H1 (cell line): ENCODE results near the gene SLC25A47. TPM values are rescaled to one million over a fixed set of nuclear protein-coding genes. Genes with fewer than 3 reads are reported as not detected.
"Not testable (repeated sequence)": the region's sequence is repeated elsewhere in the genome, so short reads cannot be mapped to it uniquely, and the experiment has no call there.

Experiments
- CTCF ChIA-PET: fragments of 300-600 bp; sonication (Branson Sonifier 250); formaldehyde crosslinking; loops from one replicate; lab custom pipeline; 2021; ENCODE audit not compliant: partially characterized antibody; lab: Charles Lee
- POLR2A ChIA-PET: fragments of 300-600 bp; sonication (Branson Sonifier 250); formaldehyde crosslinking; loops from one replicate; lab custom pipeline; 2021; ENCODE audit warnings: inconsistent platforms; ENCODE audit not compliant: partially characterized antibody; lab: Charles Lee
- DNase-seq, 2 experiments: peaks; one replicate each; pipeline versions ENCODE4 v3.0.0 to v3.0.0-alpha.2; 2010 to 2022; ENCODE audit warnings: low spot score in 2 of 2, low read depth in 1 of 2, mixed read lengths in 1 of 2
- FAIRE-seq: peaks from 2 replicates; lab custom pipeline; 2011; peaks lifted over from hg19 to GRCh38; lab: Jason Lieb, UNC
- H2AFZ ChIP-seq: 2 replicates; pipeline ENCODE4 v1.8.1; 2012; ENCODE audit warnings: low read length, inconsistent platforms
- H2AK5ac ChIP-seq: 2 replicates; pipeline ENCODE4 v1.6.1; 2013; ENCODE audit warnings: low read depth, low read length
- H2BK120ac ChIP-seq: replicated peaks from 2 replicates; pipeline ENCODE3; 2013; ENCODE audit warnings: low read depth, low read length, inconsistent platforms
- H2BK12ac ChIP-seq: 2 replicates; pipeline ENCODE4 v1.6.1; 2013; ENCODE audit warnings: low read depth, low read length
- H2BK15ac ChIP-seq: 2 replicates; pipeline ENCODE4 v1.6.1; 2013; ENCODE audit warnings: low read length
- H2BK20ac ChIP-seq: 2 replicates; pipeline ENCODE4 v1.6.1; 2013; ENCODE audit warnings: low read length
- H2BK5ac ChIP-seq: 2 replicates; pipeline ENCODE4 v1.6.1; 2013; ENCODE audit warnings: low read depth, low read length
- H3K14ac ChIP-seq: 2 replicates; pipeline ENCODE4 v1.6.1; 2013; ENCODE audit warnings: inconsistent platforms; ENCODE audit not compliant: insufficient read length
- H3K18ac ChIP-seq: 2 replicates; pipeline ENCODE4 v1.6.1; 2013; ENCODE audit warnings: low read length; ENCODE audit errors: extremely low read depth
- H3K23ac ChIP-seq: 2 replicates; pipeline ENCODE4 v1.6.1; 2013; ENCODE audit warnings: inconsistent platforms; ENCODE audit not compliant: insufficient read length
- H3K23me2 ChIP-seq: 2 replicates; pipeline ENCODE4 v1.6.1; 2013; ENCODE audit warnings: low read depth, low read length
- H3K27ac ChIP-seq: 2 replicates; pipeline ENCODE4 v1.6.1; 2011; ENCODE audit warnings: low read depth, low read length, inconsistent platforms
- H3K27me3 ChIP-seq, 4 experiments: replicated peaks in 1 of 4; 1 replicate in 1 of 4; 2 replicates in 3 of 4; pipeline versions ENCODE4 v1.6.1 to v1.8.1; 2011 to 2013; ENCODE audit warnings: low read length in 3 of 4, mild to moderate bottlenecking in 3 of 4, inconsistent platforms in 2 of 4, mixed read lengths in 2 of 4, moderate library complexity in 1 of 4; ENCODE audit not compliant: control insufficient read depth in 3 of 4, insufficient read depth in 3 of 4; ENCODE audit errors: extremely low read depth in 1 of 4
- H3K36me3 ChIP-seq, 4 experiments: 2 replicates each; pipeline versions ENCODE4 v1.6.1 to v1.8.1; 2011 to 2013; ENCODE audit warnings: mild to moderate bottlenecking in 4 of 4, low read length in 3 of 4, moderate library complexity in 2 of 4, control low read depth in 1 of 4, inconsistent platforms in 1 of 4; ENCODE audit not compliant: insufficient read depth in 4 of 4, control insufficient read depth in 2 of 4
- H3K4ac ChIP-seq: replicated peaks from 2 replicates; pipeline ENCODE3; 2013; ENCODE audit warnings: low read length, low read depth, mixed read lengths, inconsistent platforms; ENCODE audit not compliant: insufficient read length
- H3K4me1 ChIP-seq, 4 experiments: replicated peaks in 1 of 4; 1 replicate in 1 of 4; 2 replicates in 3 of 4; pipeline versions ENCODE4 v1.6.1 to v1.8.1; 2011 to 2013; ENCODE audit warnings: low read length in 3 of 4, inconsistent platforms in 2 of 4, mixed read lengths in 1 of 4; ENCODE audit not compliant: insufficient read depth in 4 of 4, control insufficient read depth in 3 of 4
- H3K4me2 ChIP-seq, 2 experiments: 2 replicates each; pipeline versions ENCODE4 v1.6.1 to v1.8.1; 2011 to 2013; ENCODE audit warnings: low read depth in 2 of 2, low read length in 2 of 2, control low read depth in 1 of 2, inconsistent platforms in 1 of 2, mild to moderate bottlenecking in 1 of 2; ENCODE audit not compliant: insufficient read depth in 1 of 2
- H3K4me3 ChIP-seq, 4 experiments: fragments of 200-600, 300-600 bp in 1 of 4; sonication (generic), shearing (Covaris generic), sonication (Bioruptor Twin) in 1 of 4; 2 replicates each; pipeline versions ENCODE4 v1.5.1 to v1.8.1; 2011 to 2016; ENCODE audit warnings: low read length in 4 of 4, low read depth in 3 of 4, control low read depth in 2 of 4, inconsistent platforms in 2 of 4, mild to moderate bottlenecking in 2 of 4, mixed read lengths in 1 of 4, moderate library complexity in 1 of 4; ENCODE audit not compliant: insufficient read depth in 2 of 4; ENCODE audit errors: extremely low read depth in 1 of 4
- H3K56ac ChIP-seq: replicated peaks from 2 replicates; pipeline ENCODE3; 2013; ENCODE audit warnings: low read depth, mild to moderate bottlenecking, mixed read lengths, low read length, inconsistent platforms; ENCODE audit not compliant: insufficient read length
- H3K79me1 ChIP-seq: 2 replicates; pipeline ENCODE4 v1.6.1; 2013; ENCODE audit warnings: low read depth, low read length, control low read depth
- H3K79me2 ChIP-seq, 2 experiments: 2 replicates each; pipeline versions ENCODE4 v1.6.1 to v1.8.1; 2012 to 2013; ENCODE audit warnings: low read length in 2 of 2, mild to moderate bottlenecking in 2 of 2, inconsistent platforms in 1 of 2; ENCODE audit not compliant: insufficient read depth in 2 of 2, control insufficient read depth in 1 of 2
- H3K9ac ChIP-seq, 4 experiments: replicated peaks in 1 of 4; 1 replicate in 1 of 4; 2 replicates in 3 of 4; pipeline versions ENCODE4 v1.6.1 to v1.8.1; 2011 to 2013; ENCODE audit warnings: low read depth in 3 of 4, low read length in 3 of 4, control low read depth in 2 of 4, mild to moderate bottlenecking in 2 of 4, moderate library complexity in 2 of 4, inconsistent platforms in 1 of 4; ENCODE audit errors: extremely low read depth in 1 of 4
- H3K9me3 ChIP-seq, 2 experiments: 2 replicates each; pipeline versions ENCODE4 v1.6.1 to v1.8.1; 2012 to 2013; ENCODE audit warnings: mild to moderate bottlenecking in 2 of 2, moderate library complexity in 2 of 2, control low read depth in 1 of 2, inconsistent platforms in 1 of 2, low read depth in 1 of 2, low read length in 1 of 2, mixed read lengths in 1 of 2; ENCODE audit not compliant: insufficient read depth in 2 of 2
- H4K20me1 ChIP-seq, 2 experiments: replicated peaks in 1 of 2; 2 replicates each; pipeline versions ENCODE3 to v1.8.1; 2011 to 2013; ENCODE audit warnings: inconsistent platforms in 2 of 2, low read length in 2 of 2, mild to moderate bottlenecking in 1 of 2; ENCODE audit not compliant: insufficient read depth in 2 of 2, control insufficient read depth in 1 of 2
- H4K5ac ChIP-seq: 2 replicates; pipeline ENCODE4 v1.6.1; 2013; ENCODE audit warnings: low read length, low read depth, mixed read lengths, inconsistent platforms; ENCODE audit not compliant: insufficient read length
- H4K8ac ChIP-seq: 2 replicates; pipeline ENCODE4 v1.8.0; 2013; ENCODE audit warnings: mild to moderate bottlenecking, moderate library complexity, low read length, inconsistent platforms; ENCODE audit not compliant: insufficient read depth; ENCODE audit errors: extremely low read depth
- H4K91ac ChIP-seq: replicated peaks from 2 replicates; pipeline ENCODE3; 2013; ENCODE audit warnings: low read length, mixed read lengths, inconsistent platforms; ENCODE audit not compliant: insufficient read length
- WGBS, 2 experiments: shearing (Covaris generic) in 1 of 2; methylation state at CpG; one replicate each; pipeline versions ENCODE4 v1.1.6 to v1.1.7; 2013 to 2015; ENCODE audit warnings: low lambda C conversion rate in 2 of 2, mixed read lengths in 2 of 2, inconsistent platforms in 1 of 2, low coverage in 1 of 2, missing lambda C conversion rate in 1 of 2; ENCODE audit not compliant: insufficient replicate concordance in 2 of 2, insufficient coverage in 1 of 2, insufficient read length in 1 of 2; ENCODE audit errors: extremely low coverage in 1 of 2, missing lambda C conversion rate in 1 of 2; 5-methylcytosine and 5-hydroxymethylcytosine counted together
- polyA plus RNA-seq, 7 experiments: library from polyadenylated mRNA; depleted of rRNA in 3 of 7; stranded (reverse) in 5 of 7; unstranded in 2 of 7; fragments of >200 nt in 5 of 7; fragments of 200-250 nt in 2 of 7; gene quantifications; 1 replicate in 5 of 7; 2 replicates in 1 of 7; 4 replicates in 1 of 7; pipeline versions ENCODE4 v1.2.1 to v1.2.3, GENCODE V29; 2011 to 2013; ENCODE audit warnings: missing spikeins in 2 of 7, mixed read lengths in 2 of 7
- total RNA-seq: library from RNA; stranded (reverse); fragmentation: NEBNext Ultra II Directional; extraction: Animal tissue kit (Norgen Biotek cat#: 25700); gene quantifications from 2 replicates; pipeline ENCODE4 v1.2.1, GENCODE V29; 2021

Gene SLC25A47
- total and polyA plus RNA-seq, 2 of the 8 experiments (the other 6 are each of a cell fraction or from before 2014, with no cell fraction given), result not detected

GRCh38 chr14:100283436-100283835 is 39.7 kb upstream of the SLC25A47 start:
- 95% methylated on average over 9 of the region's 9 CpGs; no CpG with 5 or more reads in 1 of the 2 experiments for WGBS, 2 experiments
- FAIRE-seq, result not testable (repeated sequence)

More at GRCh38 chr14:100283436-100283835, 39.7 kb upstream of the SLC25A47 start:
- not testable (repeated sequence) for H3K4ac ChIP-seq, H4K8ac ChIP-seq, H3K4me3 ChIP-seq, H2BK12ac ChIP-seq, H3K9ac ChIP-seq, H2AK5ac ChIP-seq, H3K9me3 ChIP-seq, H3K27ac ChIP-seq, H3K14ac ChIP-seq, H2BK120ac ChIP-seq, H3K23ac ChIP-seq, H3K36me3 ChIP-seq, H3K56ac ChIP-seq, H3K18ac ChIP-seq, H3K4me2 ChIP-seq, H4K91ac ChIP-seq, H4K5ac ChIP-seq, H2BK5ac ChIP-seq, H3K23me2 ChIP-seq, H2AFZ ChIP-seq, H2BK15ac ChIP-seq, H2BK20ac ChIP-seq, DNase-seq, H3K27me3 ChIP-seq
- H4K20me1 ChIP-seq, result peaks cover 8 to 26% of the 10 kb centered on the region in 2 experiments
- ChIA-PET CTCF (interaction anchor here (1.1 to 4.0 kb wide), 15 partner anchors 9 to 567 kb away, joined by 3 to 16 read pairs (median 4); no protein-coding TSS in a partner anchor), POLR2A (interaction anchor here (0.8 to 16.0 kb wide), 9 partner anchors 9 to 99 kb away, joined by 3 to 200 read pairs (median 4); partner anchors contain the start of gene SLC25A29)
- H3K79me2 ChIP-seq, result peaks cover 0 to 35% of the 10 kb centered on the region in 2 experiments; a peak in 3 of 4 replicates
- peaks cover 15% of the 10 kb centered on the region; the same call in 1 of the 2 replicates for H3K79me1 ChIP-seq
- H3K4me1 ChIP-seq, result peaks cover 8 to 15% (median 11%) of the 10 kb centered on the region in 4 experiments
